Stimulated activated CD4-positive, alpha-beta T cell treated with anti-CD3 and anti-CD28 coated beads, Interleukin-1b, Interleukin-23, amount 100 ng/mL, for 1 hour (primary cell): ENCODE data around the gene SLC22A14.
"Not testable (repeated sequence)": the region's sequence is repeated elsewhere in the genome, so short reads cannot be mapped to it uniquely, and the experiment has no call there.

Source experiments
- DNase-seq, 2 donors: peaks; one replicate each; pipeline ENCODE4 v3.0.0-alpha.2; 2020; ENCODE audit warnings: low read depth in 2 of 2

Gene SLC22A14, protein sequence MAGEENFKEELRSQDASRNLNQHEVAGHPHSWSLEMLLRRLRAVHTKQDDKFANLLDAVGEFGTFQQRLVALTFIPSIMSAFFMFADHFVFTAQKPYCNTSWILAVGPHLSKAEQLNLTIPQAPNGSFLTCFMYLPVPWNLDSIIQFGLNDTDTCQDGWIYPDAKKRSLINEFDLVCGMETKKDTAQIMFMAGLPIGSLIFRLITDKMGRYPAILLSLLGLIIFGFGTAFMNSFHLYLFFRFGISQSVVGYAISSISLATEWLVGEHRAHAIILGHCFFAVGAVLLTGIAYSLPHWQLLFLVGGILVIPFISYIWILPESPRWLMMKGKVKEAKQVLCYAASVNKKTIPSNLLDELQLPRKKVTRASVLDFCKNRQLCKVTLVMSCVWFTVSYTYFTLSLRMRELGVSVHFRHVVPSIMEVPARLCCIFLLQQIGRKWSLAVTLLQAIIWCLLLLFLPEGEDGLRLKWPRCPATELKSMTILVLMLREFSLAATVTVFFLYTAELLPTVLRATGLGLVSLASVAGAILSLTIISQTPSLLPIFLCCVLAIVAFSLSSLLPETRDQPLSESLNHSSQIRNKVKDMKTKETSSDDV

DNA sequence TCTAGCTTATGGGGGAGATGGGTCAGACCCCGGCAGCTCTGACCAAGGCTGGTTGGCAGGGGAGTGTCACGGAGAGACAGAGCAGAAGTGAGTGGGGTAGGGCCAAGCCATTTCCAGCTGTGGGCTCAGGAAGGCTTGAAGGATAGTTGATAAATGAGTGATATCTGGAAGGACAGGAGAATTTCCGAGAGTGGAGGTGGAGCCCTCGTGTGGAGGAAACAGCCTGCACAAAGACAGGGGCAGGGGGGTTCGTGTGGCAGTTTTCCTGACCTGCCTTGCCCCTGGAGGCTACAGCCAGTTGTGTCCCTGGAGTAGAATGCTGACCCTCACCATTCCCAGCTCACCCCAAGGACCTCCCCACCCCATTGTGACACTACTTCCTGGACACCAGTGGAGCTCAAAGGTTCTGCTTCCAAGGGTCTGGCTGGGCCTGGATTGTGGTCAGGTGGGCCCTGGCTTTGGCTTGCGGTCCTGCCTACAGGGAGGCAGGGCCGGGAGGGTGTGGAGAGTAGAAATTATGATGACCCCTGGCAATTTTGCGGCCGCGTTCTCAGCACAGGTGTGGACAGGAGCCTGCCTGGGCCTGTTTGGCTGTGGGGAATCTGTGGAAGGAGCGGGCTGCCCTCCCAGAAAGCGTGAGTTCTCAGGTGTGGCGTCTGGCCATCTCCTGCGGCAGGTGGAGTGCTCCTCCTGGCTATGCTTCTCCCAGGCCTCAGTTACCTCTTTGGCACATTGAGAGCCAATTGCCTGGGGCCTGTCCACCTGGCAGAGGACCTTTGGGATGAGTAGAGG, at the start of gene SLC22A14:
Gene SLC22A14 (plus strand): TSS at position 400 of the 792 bp plus-strand sequence. CDS start 23,733 bp downstream, outside the sequence.
- DNase-seq, result no peak

DNA sequence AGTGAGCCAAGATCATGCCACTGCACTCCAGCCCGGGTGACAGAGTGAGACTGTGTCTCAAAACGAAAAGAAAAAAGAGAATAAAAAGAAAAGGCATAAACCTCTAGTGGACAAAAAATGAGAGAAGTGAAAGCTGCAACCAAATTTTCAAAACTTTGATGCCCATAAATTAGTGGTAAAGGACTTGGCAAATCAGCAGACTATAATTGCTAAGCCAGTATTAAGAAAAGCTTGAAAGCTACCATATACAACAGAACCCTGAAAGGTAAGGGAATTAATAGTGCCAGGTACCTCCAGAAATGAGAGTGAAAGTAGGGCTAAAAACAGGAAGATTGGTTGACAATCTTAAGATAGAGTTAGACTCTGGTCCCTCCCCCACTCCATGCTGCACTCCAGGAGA, 49.4 kb upstream of the SLC22A14 start:
- DNase-seq, result no peak

DNA sequence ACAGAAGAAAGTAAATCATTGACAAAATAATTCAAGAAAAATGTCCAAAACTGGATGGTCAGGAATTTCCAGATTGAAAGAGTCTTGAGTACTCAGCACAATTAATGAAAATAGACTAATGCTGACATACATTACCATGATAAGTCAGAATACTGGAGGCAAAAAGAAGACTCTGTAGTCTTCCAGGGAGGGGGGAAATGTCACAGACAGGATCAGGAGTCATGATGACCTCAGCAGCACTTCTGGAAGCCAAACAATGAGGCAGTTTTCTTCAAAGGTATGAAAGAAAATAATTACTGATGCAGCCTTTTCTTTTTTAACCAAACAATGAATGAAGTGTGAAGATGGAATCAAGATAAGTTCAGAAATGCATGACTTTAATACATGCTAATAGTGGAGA, 46.6 kb upstream of the SLC22A14 start:
- DNase-seq, result no peak

DNA sequence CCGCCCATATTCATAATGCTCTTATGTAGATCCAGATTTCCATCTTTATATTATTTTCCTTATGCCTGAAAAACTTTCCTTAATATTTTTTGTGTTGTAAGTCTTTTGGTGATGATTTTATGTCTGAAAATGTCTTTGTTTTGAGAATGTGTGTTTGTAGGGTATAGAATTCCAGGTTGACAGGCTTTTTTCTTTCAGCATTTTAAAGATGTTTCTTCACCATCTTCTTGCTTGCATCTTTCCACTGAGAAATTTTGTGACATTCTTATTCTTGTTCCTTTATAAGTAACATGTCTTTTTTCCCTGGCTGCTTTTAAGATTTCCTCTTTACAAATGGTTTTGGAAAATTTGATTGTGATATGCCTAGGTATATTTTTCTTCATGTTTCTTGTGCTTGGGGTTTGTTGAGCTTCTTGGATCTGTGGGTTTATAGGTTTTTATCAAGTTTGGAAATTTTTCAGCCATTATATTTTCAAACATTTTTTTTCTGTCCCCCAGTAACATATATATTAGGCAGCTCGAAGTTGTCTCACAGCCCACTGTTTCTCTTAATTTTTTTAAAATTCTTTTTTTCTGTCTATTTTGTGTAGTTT, 43.6 kb upstream of the SLC22A14 start:
- no peak for DNase-seq

DNA sequence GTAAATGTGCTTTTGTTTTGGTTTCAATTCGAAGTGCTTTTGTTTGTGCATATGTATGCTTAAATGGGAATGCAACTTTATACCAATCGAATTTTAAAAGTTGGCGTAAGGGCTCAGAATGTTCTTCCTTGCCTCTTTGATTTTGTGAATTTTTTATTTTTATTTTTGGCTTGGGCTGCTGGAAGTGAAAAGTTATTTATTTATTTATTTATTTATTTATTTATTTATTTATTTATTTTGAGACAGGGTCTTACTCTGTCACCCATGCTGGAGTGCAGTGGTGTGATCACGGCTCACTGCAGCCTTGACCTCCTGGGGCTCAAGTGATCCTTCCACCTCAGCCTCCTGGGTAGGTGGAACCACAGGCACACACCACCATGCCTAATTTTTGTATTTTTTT, 39.3 kb upstream of the SLC22A14 start:
- DNase-seq, result not testable (repeated sequence)

DNA sequence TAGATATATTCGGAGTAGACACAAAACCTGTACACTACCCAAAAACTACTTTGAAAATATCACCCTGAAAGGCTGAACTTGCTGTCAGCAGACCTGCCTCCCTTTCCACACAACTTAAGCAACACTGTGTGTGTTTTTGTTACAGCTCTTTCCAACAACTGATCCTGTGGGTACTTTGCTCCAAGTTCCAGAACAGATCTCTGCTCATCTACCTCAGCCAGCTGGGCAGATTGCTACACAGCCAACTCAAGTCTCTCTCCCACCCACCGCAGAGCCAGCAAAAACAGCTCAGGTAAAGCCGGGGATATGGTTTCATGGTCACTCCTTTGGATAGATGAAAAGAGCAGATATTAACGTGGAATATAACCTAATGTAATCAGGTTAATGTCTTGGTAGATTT, 36.2 kb upstream of the SLC22A14 start:
- DNase-seq, result no peak

DNA sequence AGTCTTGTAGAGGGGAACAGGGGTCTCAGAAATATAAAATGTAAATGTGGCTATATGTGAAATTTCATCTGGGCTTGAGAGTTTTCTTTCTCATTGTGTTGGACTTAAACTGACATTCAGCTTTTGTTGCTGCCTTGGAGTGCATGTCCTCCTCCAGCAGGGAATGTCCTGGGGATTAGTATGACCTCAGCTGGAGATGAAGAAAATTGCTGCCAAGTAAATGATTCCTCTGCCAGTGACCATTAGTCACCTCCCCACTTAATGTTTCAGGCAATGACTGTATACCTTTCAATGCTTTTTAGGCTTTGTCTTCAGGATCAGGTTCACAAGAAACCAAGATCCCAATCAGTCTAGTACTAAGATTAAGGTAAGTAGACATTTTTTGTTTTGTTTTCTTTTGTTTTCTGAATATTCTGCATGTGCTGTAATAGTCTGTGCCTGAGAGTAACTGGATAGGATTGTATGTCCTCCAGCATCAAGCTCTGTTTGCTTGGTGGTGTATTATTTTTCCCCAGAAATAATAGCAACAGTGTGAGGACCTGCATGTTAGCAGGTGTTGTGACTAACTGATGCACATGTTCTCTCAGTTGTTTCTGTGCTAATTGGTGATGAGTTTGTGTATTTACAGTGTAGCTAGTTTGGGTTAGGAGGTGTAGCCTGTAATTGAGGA, 34.6 kb upstream of the SLC22A14 start:
- no peak for DNase-seq

DNA sequence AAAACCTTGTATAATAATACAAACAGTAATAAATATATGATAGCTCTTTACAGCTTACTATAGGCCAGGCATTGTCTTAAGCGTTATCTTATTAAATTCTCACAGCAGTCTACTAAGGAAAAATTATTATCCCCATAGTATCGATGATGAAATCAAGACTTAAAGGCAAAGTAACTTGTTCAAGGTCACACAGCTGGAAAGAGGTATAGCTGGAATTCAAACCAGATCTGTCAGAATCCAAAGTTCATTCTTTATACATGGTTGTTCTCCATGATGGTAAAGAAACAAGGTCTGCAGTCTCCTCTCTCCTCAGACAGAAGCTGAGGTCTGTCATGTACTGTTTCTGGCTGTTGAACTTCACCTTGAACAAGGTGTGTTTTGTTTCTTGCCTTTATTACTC, 31.9 kb upstream of the SLC22A14 start:
- no peak for DNase-seq

DNA sequence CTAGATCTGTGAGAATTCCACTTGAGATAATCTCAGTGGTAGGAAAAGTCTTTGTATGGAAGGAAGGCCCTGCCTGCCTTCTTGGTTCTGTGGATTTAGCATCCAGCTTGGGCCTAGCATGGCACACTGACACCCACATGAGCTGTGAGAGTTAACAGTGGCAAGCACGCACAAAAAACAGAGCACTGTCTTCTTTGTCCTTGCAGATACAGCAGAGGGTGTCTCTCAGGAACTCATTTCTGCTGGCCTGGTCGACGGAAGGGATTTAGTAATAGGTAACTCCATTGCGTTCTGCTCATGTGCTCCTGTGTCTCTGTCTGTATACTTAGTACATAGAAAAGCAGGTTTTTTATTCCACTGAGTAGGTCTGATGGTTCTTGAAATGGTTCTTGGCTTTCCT, 30.9 kb upstream of the SLC22A14 start:
- DNase-seq, result no peak

DNA sequence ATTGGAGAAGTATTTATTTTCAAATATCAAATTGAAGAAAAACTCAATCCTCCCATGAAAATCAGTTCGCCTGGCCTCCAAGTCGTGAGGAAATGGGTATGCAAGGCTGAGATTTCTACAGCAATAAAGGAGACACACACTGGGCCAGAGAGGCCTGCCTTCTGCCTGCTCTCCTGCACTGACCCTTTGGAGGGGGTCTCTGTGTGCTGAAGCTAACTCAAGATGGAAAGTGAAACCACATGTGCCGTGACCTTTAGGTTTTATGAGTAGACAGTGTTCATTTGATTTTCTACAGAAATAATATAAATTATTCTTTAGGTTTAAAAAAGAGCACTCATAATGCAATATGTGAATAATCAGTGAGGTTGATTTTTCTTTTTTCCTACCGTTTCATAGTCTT, 28.4 kb upstream of the SLC22A14 start:
- no peak for DNase-seq

DNA sequence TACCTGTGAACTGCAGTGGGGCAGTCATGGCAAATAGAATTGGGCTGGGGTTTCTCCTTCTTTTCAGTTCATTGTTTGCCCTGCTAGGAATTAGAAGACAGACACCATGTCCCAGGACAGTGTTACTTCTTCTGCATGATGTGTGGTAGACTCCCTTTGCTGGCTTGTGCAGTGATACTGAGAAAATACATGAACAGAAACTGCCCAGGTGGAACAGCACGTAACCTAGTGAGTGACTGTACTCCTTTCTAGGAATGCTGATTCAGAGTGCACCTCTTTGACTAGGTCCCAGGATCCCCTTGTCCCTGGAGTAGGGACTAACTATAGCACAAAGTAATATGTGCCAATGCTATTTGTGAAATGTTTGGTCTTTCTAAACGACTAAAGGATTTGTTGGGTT, 27.2 kb upstream of the SLC22A14 start:
- DNase-seq, result no peak

DNA sequence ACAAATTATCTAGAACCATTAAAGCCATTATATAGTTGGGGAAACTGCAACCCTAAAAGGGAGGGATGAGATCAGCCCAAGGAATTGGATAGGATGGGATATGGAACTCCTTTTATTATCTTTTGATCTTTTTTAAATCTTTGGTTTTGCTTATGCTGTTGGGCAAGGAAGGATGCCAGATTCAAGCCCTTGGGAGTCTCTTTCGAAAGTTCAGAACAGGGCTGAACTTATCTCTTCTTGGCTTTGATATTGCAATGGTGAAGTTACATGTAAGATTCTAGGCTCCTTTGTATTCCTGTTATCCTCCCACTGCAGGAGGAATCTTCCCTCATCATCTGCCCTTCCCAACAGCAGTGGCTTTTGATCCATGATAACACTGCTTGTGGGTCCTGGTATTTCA, 26.5 kb upstream of the SLC22A14 start:
- DNase-seq, result no peak

DNA sequence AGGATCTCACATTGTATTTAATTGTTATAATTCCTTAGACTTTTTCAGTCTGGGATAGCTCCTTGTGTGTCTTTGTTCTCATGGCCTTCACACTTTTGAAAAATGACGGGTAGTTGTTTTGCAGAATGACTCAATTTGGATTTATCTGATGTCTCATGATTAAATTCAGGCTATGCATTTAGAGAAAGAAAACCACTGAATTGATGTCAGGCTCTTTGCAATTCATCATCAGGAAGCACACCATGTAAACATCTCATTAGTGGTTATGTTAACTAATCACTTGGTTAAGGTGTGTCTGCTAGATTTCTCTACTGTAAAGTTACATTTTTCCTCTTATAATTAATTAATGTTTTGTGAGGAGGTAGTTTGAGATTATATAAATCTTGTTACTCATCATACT, 24.5 kb upstream of the SLC22A14 start:
- DNase-seq, result no peak

DNA sequence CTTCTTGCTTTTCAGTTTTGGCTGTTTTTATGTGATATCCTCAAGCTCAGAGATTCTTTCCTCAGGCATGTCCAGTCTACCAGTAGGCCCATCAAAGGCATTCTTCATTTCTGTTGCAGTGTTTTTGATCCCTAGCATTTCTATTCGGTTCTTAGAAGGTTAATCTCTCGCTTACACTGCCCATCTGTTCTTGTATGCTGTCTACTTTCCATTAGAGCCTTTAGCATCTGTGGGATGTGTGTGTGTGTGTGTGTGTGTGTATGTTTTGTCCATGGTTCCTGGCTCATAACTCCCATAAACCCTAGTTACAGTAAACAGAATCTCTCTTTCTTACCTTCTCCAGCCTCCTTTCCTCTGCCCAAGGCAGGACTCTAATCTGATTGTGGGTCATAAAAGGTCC, 21.6 kb upstream of the SLC22A14 start:
- no peak for DNase-seq

DNA sequence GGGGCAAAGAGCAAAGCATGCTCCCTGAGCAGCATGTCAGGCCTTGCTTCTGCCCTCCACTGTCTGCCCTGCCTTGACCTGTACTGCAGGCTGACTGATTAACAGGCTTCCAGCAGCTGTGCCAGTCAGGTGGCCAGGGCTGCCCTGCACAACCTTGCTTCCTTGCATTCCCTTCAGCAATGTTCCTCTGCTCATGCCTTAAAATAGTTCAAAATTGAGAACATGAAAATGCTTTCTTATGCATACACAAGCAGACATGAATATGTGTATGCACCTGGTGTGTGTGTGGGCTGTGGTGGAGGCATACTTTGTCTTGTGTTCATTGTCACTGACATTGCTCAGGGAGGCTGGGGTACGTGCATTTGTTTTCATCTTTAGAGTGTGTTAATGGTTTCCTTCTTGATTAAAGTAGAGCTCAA, 17.7 kb upstream of the SLC22A14 start:
- DNase-seq, result no peak

DNA sequence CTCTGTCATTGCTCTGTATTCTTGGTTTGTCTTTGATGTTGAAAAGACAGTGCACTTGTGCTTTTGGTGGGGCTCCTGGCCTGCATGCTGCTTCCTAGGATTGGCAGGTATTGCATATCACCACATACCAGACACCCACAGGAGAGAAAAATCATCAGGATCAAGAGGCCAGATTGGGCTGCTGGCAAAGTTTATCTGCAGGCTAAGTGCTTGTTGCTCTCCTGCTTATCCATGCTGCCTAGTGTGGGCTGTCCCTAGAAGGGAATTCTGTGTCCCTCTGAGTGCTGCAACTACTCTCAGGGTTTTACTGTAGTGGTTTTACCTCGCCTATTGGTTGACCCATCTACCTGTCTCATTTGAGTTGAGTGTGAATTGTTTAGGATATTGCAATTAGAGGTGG, 17.3 kb upstream of the SLC22A14 start:
- DNase-seq, result no peak

DNA sequence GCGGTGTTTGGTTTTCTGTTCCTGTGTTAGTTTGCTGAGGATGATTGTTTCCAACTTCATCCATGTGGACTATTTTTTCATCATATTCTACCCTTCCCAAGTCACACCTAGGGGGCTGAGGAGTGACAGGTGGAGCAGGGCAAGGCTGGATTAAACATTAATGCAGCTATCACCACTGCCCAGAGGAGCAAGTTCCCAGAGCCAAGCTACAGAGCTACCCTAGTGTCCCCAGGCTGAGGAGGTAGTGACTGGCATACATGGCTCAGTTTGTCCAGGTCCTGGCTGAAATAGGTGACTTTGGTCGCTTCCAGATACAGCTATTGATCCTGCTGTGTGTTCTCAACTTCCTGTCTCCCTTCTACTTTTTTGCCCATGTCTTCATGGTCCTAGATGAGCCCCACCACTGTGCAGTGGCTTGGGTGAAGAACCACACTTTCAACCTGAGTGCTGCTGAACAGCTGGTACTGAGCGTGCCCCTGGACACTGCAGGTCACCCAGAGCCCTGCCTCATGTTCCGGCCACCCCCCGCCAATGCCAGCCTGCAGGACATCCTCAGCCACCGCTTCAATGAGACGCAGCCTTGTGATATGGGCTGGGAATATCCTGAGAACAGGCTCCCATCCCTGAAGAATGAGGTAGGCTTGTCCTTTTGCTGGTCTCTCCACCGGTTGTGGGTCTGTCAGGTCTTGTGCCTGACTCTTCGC, 16.3 kb upstream of the SLC22A14 start, which contains the start of gene SLC22A13:
Gene SLC22A13 (plus strand): TSS at position 209 of the 704 bp plus-strand sequence. CDS start 49 bp downstream, at position 258.
- no peak for DNase-seq

DNA sequence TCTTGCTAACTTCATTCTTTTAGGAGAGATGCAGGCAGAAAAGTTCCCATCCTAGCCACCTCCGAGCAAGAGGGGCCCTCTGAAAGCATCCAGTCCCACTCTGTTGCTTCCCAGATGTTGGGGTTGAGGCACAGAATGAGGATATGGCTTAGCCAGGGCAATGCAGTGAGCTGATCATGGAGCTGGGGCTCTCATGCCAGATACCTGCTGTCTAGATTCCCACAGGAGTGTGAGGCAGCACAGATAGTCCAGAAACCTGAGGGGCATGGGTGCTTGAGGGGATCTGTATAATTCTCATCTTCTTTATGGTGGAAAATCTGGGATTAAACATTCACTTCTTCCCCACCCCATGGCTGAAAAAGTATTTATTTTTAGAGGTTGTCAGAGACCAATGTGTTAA, 15.3 kb upstream of the SLC22A14 start:
- DNase-seq, result no peak

DNA sequence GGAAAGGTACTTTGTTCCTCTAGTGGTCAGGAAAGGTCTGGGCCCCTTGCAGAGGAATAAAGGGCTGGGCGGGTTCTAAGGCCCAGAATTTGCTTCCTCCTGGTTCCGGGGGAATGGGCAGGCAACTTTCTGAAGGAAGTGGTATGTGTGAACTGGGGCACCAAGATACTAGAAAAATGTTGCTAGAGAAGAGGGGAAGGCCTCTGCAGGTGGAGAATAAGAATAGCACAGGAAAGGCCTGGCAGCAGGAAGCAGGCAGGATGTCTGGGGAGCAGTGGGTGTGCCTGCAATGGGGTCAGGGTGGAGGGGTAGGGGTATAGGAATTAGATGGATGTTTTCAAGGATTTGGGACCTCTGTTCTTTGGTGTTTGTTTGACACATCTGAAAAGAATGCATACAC, 14.4 kb upstream of the SLC22A14 start:
- no peak for DNase-seq

DNA sequence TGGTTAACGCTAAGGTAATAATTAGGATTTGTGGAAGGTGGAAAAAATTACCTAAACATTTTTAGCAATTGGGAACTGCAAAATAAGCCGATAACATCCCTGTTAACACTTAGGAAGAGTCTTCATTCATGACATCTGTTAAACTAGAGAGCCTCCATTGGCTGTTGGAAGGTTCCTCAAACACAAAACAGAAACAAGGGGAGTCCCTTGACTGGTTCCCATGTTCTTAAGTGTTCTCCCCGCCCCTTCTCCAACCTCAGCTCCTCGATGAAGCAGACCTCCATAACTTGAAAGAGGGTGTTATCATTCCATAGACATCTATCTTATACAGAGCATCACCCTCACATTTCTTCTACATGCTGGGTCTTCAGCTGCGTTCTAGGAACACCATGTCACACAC, 14.0 kb upstream of the SLC22A14 start:
- no peak for DNase-seq

DNA sequence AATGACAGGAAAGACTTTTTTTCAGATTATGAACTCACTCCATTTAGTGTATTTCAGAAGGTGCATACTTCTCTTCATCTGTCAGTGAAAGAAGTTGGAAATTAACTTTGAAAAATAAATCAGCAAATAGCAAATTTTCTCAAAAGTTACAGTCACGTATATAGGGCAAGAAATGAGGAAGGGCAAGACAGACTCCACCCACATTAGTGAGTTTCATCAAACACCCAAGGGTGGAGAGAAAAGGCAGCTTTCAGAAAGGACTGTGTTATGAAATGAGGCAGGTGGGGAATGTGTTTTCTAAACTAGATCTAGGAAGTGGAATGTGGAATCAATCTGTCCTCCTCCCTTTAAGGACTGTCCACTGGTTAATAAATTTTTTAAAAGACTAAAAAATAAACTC, 13.6 kb upstream of the SLC22A14 start:
- DNase-seq, result no peak
